GM19452 (cell line): ENCODE results near the gene GLCE.
"Not testable (repeated sequence)": the region's sequence is repeated elsewhere in the genome, so short reads cannot be mapped to it uniquely, and the experiment has no call there.

Experiments used
- ATAC-seq: cut with Tn5 transposase; IDR thresholded peaks from one replicate; pipeline ENCODE4 v1.9.1; 2021; ENCODE audit not compliant: unreplicated experiment

The GLCE gene

DNA sequence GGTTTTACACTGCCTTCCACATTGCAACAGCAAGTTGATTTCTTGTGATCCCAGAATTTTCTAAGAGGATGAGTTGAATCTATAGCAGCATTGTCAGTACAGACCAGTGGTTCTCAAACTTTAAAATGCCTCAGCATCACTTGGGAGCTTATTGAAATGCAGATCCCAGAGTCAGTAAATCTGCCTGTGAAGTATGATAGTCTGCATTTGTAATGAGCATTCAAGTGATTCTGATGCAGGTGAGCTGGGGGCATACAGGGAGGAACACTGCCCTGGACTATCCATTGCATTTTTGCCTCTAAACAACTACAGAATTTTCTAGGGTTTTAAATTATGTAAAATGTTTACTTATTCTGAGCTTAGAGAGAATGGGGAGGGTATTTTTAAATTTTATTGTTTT lies 110.8 kb downstream of the GLCE start:
- ATAC-seq: no peak

DNA sequence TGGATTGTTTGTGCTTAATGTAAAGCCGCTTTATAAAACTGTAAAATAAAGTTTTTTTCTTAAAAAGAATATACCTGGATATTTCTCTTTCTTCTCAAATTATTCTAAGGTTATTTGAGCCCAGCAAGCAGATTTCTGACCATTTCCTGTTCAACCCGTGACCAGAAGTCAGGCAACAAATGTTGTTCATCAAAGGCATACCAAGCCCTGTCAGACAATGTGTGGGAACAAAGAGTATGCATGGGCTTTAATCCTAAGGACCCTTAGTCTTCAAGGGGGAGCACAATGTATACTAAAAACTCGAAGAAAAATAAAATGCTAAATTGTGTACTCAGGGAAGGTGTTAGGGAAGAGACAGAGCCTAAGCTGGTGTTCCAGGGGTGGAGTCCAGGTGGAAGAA lies 111.7 kb downstream of the GLCE start:
- ATAC-seq: no peak

- no peak for ATAC-seq
These were observed 112.5 kb downstream of the GLCE start for GRCh38 chr15:69272891-69273290.

- no peak for ATAC-seq
These were observed 114.7 kb downstream of the GLCE start for GRCh38 chr15:69275074-69275670.

GRCh38 chr15:69275933-69276560 lies 115.6 kb downstream of the GLCE start:
- ATAC-seq: no peak

DNA sequence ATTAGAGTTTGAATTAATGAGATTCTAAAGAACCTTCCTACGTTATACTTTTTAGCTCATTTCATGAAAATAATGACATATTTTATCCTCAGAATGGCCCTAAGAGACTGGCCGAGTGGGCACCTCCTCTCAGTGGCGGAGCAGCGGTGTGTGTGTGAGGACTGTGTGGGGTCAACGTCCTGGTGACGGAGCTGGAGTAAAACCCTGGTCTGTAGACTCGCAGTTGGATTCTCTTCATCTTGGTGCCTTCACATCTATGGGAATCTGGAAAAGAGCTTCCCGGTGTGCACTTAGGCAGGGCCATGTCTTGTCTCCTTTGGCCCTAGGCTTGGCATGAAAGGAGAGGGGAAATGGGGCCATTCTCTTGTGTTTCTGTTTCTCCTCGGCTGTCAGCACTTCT lies 116.9 kb downstream of the GLCE start:
- ATAC-seq: no peak

GRCh38 chr15:69279636-69280035 lies 119.2 kb downstream of the GLCE start:
- no peak for ATAC-seq

GRCh38 chr15:69280783-69281182 lies 120.3 kb downstream of the GLCE start:
- ATAC-seq: no peak

- no peak for ATAC-seq
These were observed 121.8 kb downstream of the GLCE start for GRCh38 chr15:69282104-69282743.

DNA sequence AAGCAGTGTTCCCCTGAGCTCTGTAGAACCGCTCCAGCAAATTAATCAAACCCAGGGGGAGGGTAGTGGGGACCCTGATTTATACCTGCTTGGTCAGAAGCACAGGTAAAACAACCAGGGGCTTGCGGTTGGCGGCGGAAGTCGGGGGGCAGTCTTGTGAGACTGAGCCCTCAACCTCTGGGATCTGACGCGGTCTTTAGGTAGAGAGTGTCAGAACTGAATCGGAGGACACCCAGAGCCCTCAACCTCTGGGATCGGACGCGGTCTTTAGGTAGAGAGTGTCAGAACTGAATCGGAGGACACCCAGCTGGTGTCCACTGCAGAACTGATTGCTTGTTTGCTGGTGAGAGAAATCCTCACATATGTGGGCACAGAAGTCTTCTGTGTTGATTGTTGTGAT lies 125.4 kb downstream of the GLCE start:
- ATAC-seq: no peak

GRCh38 chr15:69288011-69288410 lies 127.6 kb downstream of the GLCE start:
- ATAC-seq: no peak

DNA sequence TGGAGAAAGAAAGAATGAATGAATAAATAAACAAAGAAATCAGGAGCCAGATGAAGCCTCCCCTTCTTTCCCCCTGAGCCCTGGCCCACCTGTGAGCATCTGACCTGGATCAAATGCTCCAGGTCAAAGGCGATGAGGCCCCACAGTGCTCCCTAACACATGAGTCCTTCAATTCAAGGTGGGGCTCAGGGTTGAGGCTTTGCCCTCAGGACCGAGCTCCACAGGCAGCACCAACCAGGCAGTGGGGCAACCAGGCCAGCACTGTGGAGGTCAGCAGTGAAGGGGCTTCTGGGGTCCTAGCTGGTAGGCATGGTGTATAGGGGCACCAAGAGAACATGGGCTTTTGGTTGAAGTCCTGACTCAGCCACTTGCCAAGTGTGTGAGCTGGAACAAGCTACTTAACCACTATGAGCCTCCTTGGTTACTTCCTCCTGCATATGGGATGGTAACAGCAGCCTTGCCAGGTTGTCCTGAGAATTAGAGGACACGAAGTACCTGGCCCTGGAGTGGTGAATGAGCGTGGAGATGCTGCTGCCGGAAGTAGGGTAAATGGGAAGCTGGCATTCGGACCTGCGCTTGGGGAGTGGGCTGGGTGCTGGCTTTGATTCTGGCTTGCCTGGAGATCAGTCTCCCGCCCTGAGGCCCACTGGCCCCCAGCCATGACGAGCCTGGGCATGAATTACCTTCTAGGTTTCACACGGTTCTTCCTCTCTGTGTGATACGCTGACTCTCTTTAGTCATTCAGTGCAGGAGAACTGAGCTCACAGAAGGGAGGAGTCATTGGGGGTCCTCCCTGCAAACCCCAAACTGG lies 128.3 kb downstream of the GLCE start:
- ATAC-seq: no peak

- ATAC-seq: no peak
These were observed 129.1 kb downstream of the GLCE start for GRCh38 chr15:69289342-69290146.

DNA sequence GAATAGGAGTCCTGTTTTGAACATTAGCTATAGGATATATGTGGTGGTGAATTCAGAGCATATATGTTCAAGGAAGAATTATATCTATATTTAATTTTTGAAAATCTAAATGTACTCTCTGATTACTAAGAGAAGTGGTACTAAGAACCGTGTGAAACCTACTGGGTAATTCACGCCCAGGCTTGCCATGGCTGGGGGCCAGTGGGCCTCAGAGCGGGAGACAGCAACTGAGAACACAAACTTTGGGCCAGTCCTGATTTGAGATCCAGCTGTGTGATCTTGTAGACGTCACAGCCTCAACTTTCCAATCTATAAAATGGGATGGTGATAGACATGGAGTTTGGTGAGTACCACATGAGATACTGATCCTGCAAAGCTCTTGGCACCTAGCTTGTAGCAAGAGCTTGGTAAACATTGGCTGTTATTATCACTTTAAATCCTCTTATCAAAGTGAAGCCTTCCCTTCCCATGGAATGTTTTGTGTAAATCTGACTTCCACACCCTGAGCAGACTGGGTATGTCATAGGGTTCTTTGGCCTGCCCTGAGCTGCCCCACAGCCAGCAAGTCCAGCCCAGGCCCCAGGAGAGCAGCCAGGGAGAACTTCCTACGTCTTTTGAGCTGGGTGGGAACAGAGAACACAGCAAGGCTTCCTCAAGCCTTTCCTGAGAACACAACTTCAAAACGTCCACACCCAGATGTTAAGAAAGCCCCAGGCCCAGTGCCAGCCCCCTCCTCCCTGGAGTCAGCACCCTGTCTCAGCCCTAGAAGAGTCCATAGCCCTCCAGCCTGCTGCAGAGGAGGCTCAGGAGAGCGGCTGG lies 130.1 kb downstream of the GLCE start:
- ATAC-seq: no peak

DNA sequence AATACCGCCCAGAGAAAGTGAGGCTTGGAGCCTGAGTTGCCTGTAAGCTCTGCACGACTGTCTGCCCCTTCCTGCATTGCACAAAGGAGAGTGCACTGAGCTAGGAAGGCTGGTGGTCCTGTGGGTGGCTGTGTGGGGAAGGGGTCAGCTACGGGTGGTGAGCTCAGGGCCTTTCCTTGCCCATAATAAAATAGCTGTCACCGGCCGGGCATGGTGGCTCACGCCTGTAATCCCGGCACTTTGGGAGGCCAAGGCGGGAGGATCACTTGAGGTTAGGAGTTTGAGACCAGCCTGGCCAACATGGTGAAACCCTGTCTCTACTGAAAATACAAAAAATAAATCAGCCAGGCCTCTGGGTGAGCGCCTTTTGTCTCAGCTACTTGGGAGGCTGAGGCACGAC lies 131.2 kb downstream of the GLCE start:
- not testable (repeated sequence) for ATAC-seq

GRCh38 chr15:69292826-69293420 lies 132.5 kb downstream of the GLCE start:
- ATAC-seq: no peak

GRCh38 chr15:69293741-69294615 lies 133.5 kb downstream of the GLCE start:
- no peak for ATAC-seq

- ATAC-seq: no peak
These were observed 136.2 kb downstream of the GLCE start for GRCh38 chr15:69296606-69297005.
